Left ventricle myocardium inferior (tissue), 1 donor: ENCODE results near the gene PPFIBP1. TPM values are rescaled to one million over a fixed set of nuclear protein-coding genes. Genes with fewer than 3 reads are reported as not detected.
"Not testable (repeated sequence)": the region's sequence is repeated elsewhere in the genome, so short reads cannot be mapped to it uniquely, and the experiment has no call there.

ENCODE experiments used
- DNase-seq: peaks from one replicate; pipeline ENCODE4 v3.0.0-alpha.2; 2020
- H3K27ac ChIP-seq: fragments of 200-600 bp; replicated peaks from 2 replicates; pipeline ENCODE4 v1.8.0; 2021
- H3K27me3 ChIP-seq: fragments of 200-600 bp; 2 replicates; pipeline ENCODE4 v1.8.0; 2021; ENCODE audit warnings: low read depth
- H3K36me3 ChIP-seq: fragments of 200-600 bp; 2 replicates; pipeline ENCODE4 v1.8.0; 2021
- H3K4me1 ChIP-seq: fragments of 200-600 bp; 2 replicates; pipeline ENCODE4 v1.8.0; 2021
- H3K4me3 ChIP-seq: fragments of 200-600 bp; 2 replicates; pipeline ENCODE4 v1.8.0; 2021; ENCODE audit warnings: mild to moderate bottlenecking, moderate library complexity
- H3K9me3 ChIP-seq: fragments of 200-600 bp; replicated peaks from 2 replicates; pipeline ENCODE4 v1.8.0; 2021
- intact Hi-C: fragments of 100-400 bp; cut with micrococcal nuclease; formaldehyde crosslinking; loops from one replicate; pipeline ENCODE4 v1.11.0; 2022
- total RNA-seq: library from RNA; stranded (reverse); fragmentation: NEBNext Ultra II Directional; extraction: Animal tissue kit (Norgen Biotek cat#: 25700); gene quantifications from one replicate; pipeline ENCODE4 v1.2.1, GENCODE V29; 2021
- TF ChIP-seq, protein P1 (sequence below): fragments of 200-600 bp; IDR thresholded peaks from 2 replicates; pipeline ENCODE4 v1.8.0; 2021; ENCODE audit warnings: antibody characterized with exemption, mild to moderate bottlenecking, borderline replicate concordance
- donor health status: DM: no; HTN: yes; CAD: no; lungs with severe emphysema.

The PPFIBP1 gene
- total RNA-seq, 1 donor from 2014 or later, result 258 TPM

- intact Hi-C loops, result no loop called here
- TF ChIP-seq, protein P1, sequence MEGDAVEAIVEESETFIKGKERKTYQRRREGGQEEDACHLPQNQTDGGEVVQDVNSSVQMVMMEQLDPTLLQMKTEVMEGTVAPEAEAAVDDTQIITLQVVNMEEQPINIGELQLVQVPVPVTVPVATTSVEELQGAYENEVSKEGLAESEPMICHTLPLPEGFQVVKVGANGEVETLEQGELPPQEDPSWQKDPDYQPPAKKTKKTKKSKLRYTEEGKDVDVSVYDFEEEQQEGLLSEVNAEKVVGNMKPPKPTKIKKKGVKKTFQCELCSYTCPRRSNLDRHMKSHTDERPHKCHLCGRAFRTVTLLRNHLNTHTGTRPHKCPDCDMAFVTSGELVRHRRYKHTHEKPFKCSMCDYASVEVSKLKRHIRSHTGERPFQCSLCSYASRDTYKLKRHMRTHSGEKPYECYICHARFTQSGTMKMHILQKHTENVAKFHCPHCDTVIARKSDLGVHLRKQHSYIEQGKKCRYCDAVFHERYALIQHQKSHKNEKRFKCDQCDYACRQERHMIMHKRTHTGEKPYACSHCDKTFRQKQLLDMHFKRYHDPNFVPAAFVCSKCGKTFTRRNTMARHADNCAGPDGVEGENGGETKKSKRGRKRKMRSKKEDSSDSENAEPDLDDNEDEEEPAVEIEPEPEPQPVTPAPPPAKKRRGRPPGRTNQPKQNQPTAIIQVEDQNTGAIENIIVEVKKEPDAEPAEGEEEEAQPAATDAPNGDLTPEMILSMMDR, result peak; percentile 89
- H3K27ac ChIP-seq, result peak overlapping the region; percentile 24
Observed at GRCh38 chr12:27652174-27652763, 128.3 kb downstream of the PPFIBP1 start.

DNA sequence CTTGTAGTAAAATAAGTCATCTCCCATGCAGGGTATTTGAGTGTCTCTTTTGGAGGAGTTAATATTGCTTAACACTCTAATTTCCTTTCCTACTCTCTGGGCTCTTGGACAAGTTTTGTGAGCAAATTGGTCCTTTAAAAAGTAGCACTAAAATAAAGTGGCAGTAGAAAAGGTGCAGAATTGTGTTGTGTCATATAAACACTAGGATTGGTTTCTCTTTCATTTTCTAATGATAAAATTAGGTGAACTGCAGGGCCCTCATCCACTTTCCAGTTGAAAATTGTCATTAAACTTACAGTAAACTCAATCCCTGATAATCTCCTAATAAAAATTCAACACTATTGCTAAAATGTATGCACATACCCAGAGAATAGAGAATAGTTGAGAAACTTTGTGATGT lies 129.7 kb downstream of the PPFIBP1 start:
- Histone ChIP-seq H3K27me3 (no peaks in the 10 kb centered on the region), H3K36me3 (peaks cover 69% of the 10 kb centered on the region), H3K9me3 (no peaks in the 10 kb centered on the region), H3K4me3 (no peak overlapping the region), H3K4me1 (peaks cover 10% of the 10 kb centered on the region), H3K27ac (no peak overlapping the region)
- TF ChIP-seq, protein P1, result no peak
- intact Hi-C loops, result no loop called here
- no peak for DNase-seq

More at GRCh38 chr12:27652174-27652763, 128.3 kb downstream of the PPFIBP1 start:
- Histone ChIP-seq H3K4me3 (no peak overlapping the region), H3K4me1 (peaks cover 10% of the 10 kb centered on the region), H3K36me3 (peaks cover 69% of the 10 kb centered on the region), H3K9me3 (no peaks in the 10 kb centered on the region), H3K27me3 (no peaks in the 10 kb centered on the region)
- no peak for DNase-seq

- H3K27ac ChIP-seq, H3K4me3 ChIP-seq, H3K9me3 ChIP-seq, H3K27me3 ChIP-seq, DNase-seq, intact Hi-C loops, H3K4me1 ChIP-seq: not testable (repeated sequence)
- H3K36me3 ChIP-seq, result peaks cover 71% of the 10 kb centered on the region
Observed at GRCh38 chr12:27655476-27655875, 131.5 kb downstream of the PPFIBP1 start.

DNA sequence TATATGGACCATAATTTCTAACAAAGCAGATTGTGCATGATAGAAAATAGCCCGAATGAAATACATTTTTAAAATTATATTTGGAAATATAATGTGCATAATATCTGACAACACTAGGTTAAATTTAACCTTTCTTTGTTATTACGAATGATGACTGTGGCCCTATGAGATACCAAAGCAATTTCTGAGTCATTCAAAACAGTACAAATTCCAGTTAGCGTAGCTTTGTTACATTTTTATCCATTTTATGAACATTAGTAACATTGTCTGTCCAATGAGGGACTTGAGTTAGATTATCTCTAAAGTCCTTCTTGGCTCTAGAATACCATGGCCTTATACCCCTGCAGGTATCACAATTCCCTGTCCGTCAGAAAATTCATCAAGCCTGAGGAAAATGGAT lies 133.3 kb downstream of the PPFIBP1 start:
- DNase-seq, result no peak
- peaks cover 76% of the 10 kb centered on the region for H3K36me3 ChIP-seq
- intact Hi-C loops, result no loop called here
- no peaks in the 10 kb centered on the region for H3K9me3 ChIP-seq
- H3K27ac ChIP-seq, result no peak overlapping the region
- TF ChIP-seq, protein P1, result no peak
- no peak overlapping the region for H3K4me3 ChIP-seq
- no peaks in the 10 kb centered on the region for H3K4me1 ChIP-seq
- H3K27me3 ChIP-seq, result no peaks in the 10 kb centered on the region

DNA sequence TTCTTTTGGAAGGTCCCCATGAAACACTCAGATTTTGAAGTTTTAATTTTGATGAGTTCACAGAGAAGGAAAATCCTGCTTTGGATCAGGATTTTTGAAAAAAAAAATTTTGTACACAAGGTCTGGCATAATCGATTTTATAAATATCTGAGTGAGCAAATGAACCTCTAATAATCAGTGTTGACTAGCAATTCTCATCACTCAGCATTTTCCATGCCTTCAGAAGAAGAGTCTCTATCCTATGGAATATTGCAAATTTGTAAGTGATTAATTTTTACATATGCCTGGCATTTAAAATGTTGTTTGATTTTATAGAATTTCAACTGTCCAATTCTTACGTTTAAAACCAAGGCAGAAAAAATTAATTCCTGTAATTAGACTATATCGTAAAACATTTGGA lies 141.7 kb downstream of the PPFIBP1 start:
- intact Hi-C loops, result loop anchor here (10.0 kb wide), 1 partner anchor 341 kb away; no protein-coding TSS in a partner anchor
- no peaks in the 10 kb centered on the region for H3K9me3 ChIP-seq
- no peaks in the 10 kb centered on the region for H3K4me1 ChIP-seq
- no peak overlapping the region for H3K4me3 ChIP-seq
- no peaks in the 10 kb centered on the region for H3K27me3 ChIP-seq
- H3K27ac ChIP-seq, result no peak overlapping the region
- peaks cover 99% of the 10 kb centered on the region for H3K36me3 ChIP-seq
- DNase-seq, result no peak
- TF ChIP-seq, protein P1, result no peak

DNA sequence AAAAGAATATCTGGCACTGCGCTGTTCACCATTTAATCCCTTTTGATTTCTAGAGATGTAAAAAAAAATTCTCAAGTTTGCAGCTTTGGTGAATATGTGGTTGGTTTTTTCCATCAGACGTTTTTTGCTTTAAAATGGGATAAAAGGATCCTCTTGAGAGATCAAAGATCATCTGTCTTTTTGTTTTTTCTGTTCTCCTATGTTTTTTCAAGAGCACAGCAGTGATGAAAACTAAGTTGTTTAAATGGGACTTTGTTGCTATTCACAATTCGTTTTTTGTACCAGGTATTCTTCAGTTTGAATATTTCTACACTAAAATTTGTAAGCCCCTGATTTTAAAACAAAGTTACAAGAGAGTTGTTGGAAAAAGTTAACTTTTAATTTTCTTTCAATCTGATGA lies 142.5 kb downstream of the PPFIBP1 start:
- no peak overlapping the region for H3K27ac ChIP-seq
- TF ChIP-seq, protein P1, result no peak
- no peaks in the 10 kb centered on the region for H3K9me3 ChIP-seq
- H3K4me3 ChIP-seq, result no peak overlapping the region
- no peaks in the 10 kb centered on the region for H3K27me3 ChIP-seq
- H3K36me3 ChIP-seq, result peaks cover 99% of the 10 kb centered on the region
- peaks cover 2% of the 10 kb centered on the region for H3K4me1 ChIP-seq
- intact Hi-C loops, result loop anchor here (10.0 kb wide), 1 partner anchor 342 kb away; no protein-coding TSS in a partner anchor
- DNase-seq, result no peak
